HEK293T (cell line): ENCODE results near the gene TSPO2.

Experiments
- ARNT ChIP-seq: fragments of 450-650 bp; IDR thresholded peaks from 2 replicates; pipeline ENCODE4 v1.6.1; 2017; ENCODE audit warnings: mild to moderate bottlenecking
- FOXM1 ChIP-seq: fragments of 450-650 bp; IDR thresholded peaks from 2 replicates; pipeline ENCODE4 v1.6.1; 2017; ENCODE audit warnings: mild to moderate bottlenecking, borderline replicate concordance
- HDGF ChIP-seq: fragments of 450-650 bp; IDR thresholded peaks from 2 replicates; pipeline ENCODE4 v1.6.1; 2017; ENCODE audit warnings: antibody characterized with exemption, borderline replicate concordance
- SUZ12 ChIP-seq: fragments of 450-650 bp; IDR thresholded peaks from 2 replicates; pipeline ENCODE4 v1.6.1; 2016; ENCODE audit warnings: mild to moderate bottlenecking
- TARDBP ChIP-seq: fragments of 450-650 bp; IDR thresholded peaks from 2 replicates; pipeline ENCODE4 v1.6.1; 2016
- ZNF384 ChIP-seq: fragments of 450-650 bp; IDR thresholded peaks from 2 replicates; pipeline ENCODE4 v1.6.1; 2016

- no peak for TF ChIP-seq HDGF
- no peak for TF ChIP-seq SUZ12
- 0 out of 2 replicates have a peak, but pooled peaks have one; percentile 39 for TF ChIP-seq TARDBP
- no peak for TF ChIP-seq ARNT
- peak; percentile 63; the same call in 1 of the 2 replicates for TF ChIP-seq FOXM1
- no peak for TF ChIP-seq ZNF384
Measured at GRCh38 chr6:41071923-41072835, 29.9 kb downstream of the TSPO2 start, which contains the start of gene OARD1.
